ENCODE measurements around the gene KLRC2.
"Not testable (repeated sequence)": the region's sequence is repeated elsewhere in the genome, so short reads cannot be mapped to it uniquely, and the experiment has no call there.

The KLRC2 gene

GRCh38 chr12:10387498-10387897 lies 48.3 kb downstream of the KLRC2 start:
- not testable (repeated sequence) for H3K14ac ChIP-seq (ENCODE audit: low read length); H2BK120ac ChIP-seq (ENCODE audit: insufficient read depth, low read length, poor library complexity); H3K36me3 ChIP-seq (ENCODE audit: control insufficient read depth in 1 of 2, insufficient read depth in 2 of 2, low read length in 2 of 2); H2BK5ac ChIP-seq (ENCODE audit: low read depth, low read length, poor library complexity); H3K4me2 ChIP-seq (ENCODE audit: low read length); H3K27ac ChIP-seq (ENCODE audit: low read depth, low read length); H4K12ac ChIP-seq (ENCODE audit: low read depth, low read length); H3K9ac ChIP-seq (ENCODE audit: low read length); H4K8ac ChIP-seq (ENCODE audit: low read depth, low read length); DNase-seq; H2AFZ ChIP-seq (ENCODE audit: insufficient read depth, low read length, poor library complexity); H3K79me1 ChIP-seq (ENCODE audit: low read length); H3K4me1 ChIP-seq (ENCODE audit: control insufficient read depth in 1 of 2, insufficient read depth in 2 of 2, low read length in 2 of 2); H2BK12ac ChIP-seq (ENCODE audit: low read length); H3K23ac ChIP-seq (ENCODE audit: low read length); H3K79me2 ChIP-seq (ENCODE audit: control insufficient read depth, insufficient read depth, low read length, poor library complexity); H3K27me3 ChIP-seq (ENCODE audit: insufficient read depth, low read length); H3K9me3 ChIP-seq (ENCODE audit: insufficient read depth, low read depth, low read length); H3K4ac ChIP-seq (ENCODE audit: low read depth, low read length); H3K4me3 ChIP-seq (ENCODE audit: low read depth, low read length); H3K18ac ChIP-seq (ENCODE audit: low read length); H2AK5ac ChIP-seq (ENCODE audit: low read length); H4K91ac ChIP-seq (ENCODE audit: low read depth, low read length)
- no CpG with 5 or more reads among the region's 6 CpGs for WGBS (ENCODE audit: extremely low coverage, insufficient coverage, insufficient read length)

GRCh38 chr12:10386857-10387256 lies 49.0 kb downstream of the KLRC2 start:
- no peak overlapping the region for H4K91ac ChIP-seq (ENCODE audit: low read depth, low read length)
- H3K9ac ChIP-seq (ENCODE audit: low read length), result no peak overlapping the region
- no peak overlapping the region for H4K8ac ChIP-seq (ENCODE audit: low read depth, low read length)
- no peaks in the 10 kb centered on the region for H3K27me3 ChIP-seq (ENCODE audit: insufficient read depth, low read length)
- H3K4me2 ChIP-seq (ENCODE audit: low read length), result no peak overlapping the region
- H3K4me1 ChIP-seq (ENCODE audit: control insufficient read depth in 1 of 2, insufficient read depth in 2 of 2, low read length in 2 of 2), result no peaks in the 10 kb centered on the region
- no peak overlapping the region for H3K27ac ChIP-seq (ENCODE audit: low read depth, low read length)
- no peak overlapping the region for H2AFZ ChIP-seq (ENCODE audit: insufficient read depth, low read length, poor library complexity)
- no peaks in the 10 kb centered on the region for H3K79me1 ChIP-seq (ENCODE audit: low read length)
- H3K4me3 ChIP-seq (ENCODE audit: low read depth, low read length), result no peak overlapping the region
- H3K36me3 ChIP-seq (ENCODE audit: control insufficient read depth in 1 of 2, insufficient read depth in 2 of 2, low read length in 2 of 2), result no peaks in the 10 kb centered on the region
- no peak overlapping the region for H3K4ac ChIP-seq (ENCODE audit: low read depth, low read length)
- no peak overlapping the region for H2BK12ac ChIP-seq (ENCODE audit: low read length)
- no peak for DNase-seq
- no peak overlapping the region for H3K14ac ChIP-seq (ENCODE audit: low read length)
- WGBS (ENCODE audit: extremely low coverage, insufficient coverage, insufficient read length), result no CpG with 5 or more reads among the region's 1 CpG
- H3K18ac ChIP-seq (ENCODE audit: low read length), result no peak overlapping the region
- H2BK5ac ChIP-seq (ENCODE audit: low read depth, low read length, poor library complexity), result no peak overlapping the region
- no peak overlapping the region for H3K23ac ChIP-seq (ENCODE audit: low read length)
- H4K12ac ChIP-seq (ENCODE audit: low read depth, low read length), result no peak overlapping the region
- no peak overlapping the region for H2AK5ac ChIP-seq (ENCODE audit: low read length)
- H3K9me3 ChIP-seq (ENCODE audit: insufficient read depth, low read depth, low read length), result no peaks in the 10 kb centered on the region
- H3K79me2 ChIP-seq (ENCODE audit: control insufficient read depth, insufficient read depth, low read length, poor library complexity), result no peaks in the 10 kb centered on the region
- no peak overlapping the region for H2BK120ac ChIP-seq (ENCODE audit: insufficient read depth, low read length, poor library complexity)

GRCh38 chr12:10385166-10385613 lies 50.6 kb downstream of the KLRC2 start:
- H3K27ac ChIP-seq (ENCODE audit: low read depth, low read length), result no peak overlapping the region
- H3K4me2 ChIP-seq (ENCODE audit: low read length), result no peak overlapping the region
- H3K79me2 ChIP-seq (ENCODE audit: control insufficient read depth, insufficient read depth, low read length, poor library complexity), result no peaks in the 10 kb centered on the region
- no peak overlapping the region for H2BK120ac ChIP-seq (ENCODE audit: insufficient read depth, low read length, poor library complexity)
- no peak overlapping the region for H3K14ac ChIP-seq (ENCODE audit: low read length)
- H3K27me3 ChIP-seq (ENCODE audit: insufficient read depth, low read length), result no peaks in the 10 kb centered on the region
- no peak overlapping the region for H4K12ac ChIP-seq (ENCODE audit: low read depth, low read length)
- no peak overlapping the region for H2AFZ ChIP-seq (ENCODE audit: insufficient read depth, low read length, poor library complexity)
- no CpG with 5 or more reads among the region's 2 CpGs for WGBS (ENCODE audit: extremely low coverage, insufficient coverage, insufficient read length)
- H3K18ac ChIP-seq (ENCODE audit: low read length), result no peak overlapping the region
- no peaks in the 10 kb centered on the region for H3K9me3 ChIP-seq (ENCODE audit: insufficient read depth, low read depth, low read length)
- H3K4ac ChIP-seq (ENCODE audit: low read depth, low read length), result no peak overlapping the region
- H3K79me1 ChIP-seq (ENCODE audit: low read length), result no peaks in the 10 kb centered on the region
- H4K8ac ChIP-seq (ENCODE audit: low read depth, low read length), result no peak overlapping the region
- DNase-seq, result peak in 1 of 2 donors; percentile 55
- H2BK5ac ChIP-seq (ENCODE audit: low read depth, low read length, poor library complexity), result no peak overlapping the region
- H3K36me3 ChIP-seq (ENCODE audit: control insufficient read depth in 1 of 2, insufficient read depth in 2 of 2, low read length in 2 of 2), result no peaks in the 10 kb centered on the region
- no peak overlapping the region for H4K91ac ChIP-seq (ENCODE audit: low read depth, low read length)
- H2AK5ac ChIP-seq (ENCODE audit: low read length), result no peak overlapping the region
- no peaks in the 10 kb centered on the region for H3K4me1 ChIP-seq (ENCODE audit: control insufficient read depth in 1 of 2, insufficient read depth in 2 of 2, low read length in 2 of 2)
- no peak overlapping the region for H3K4me3 ChIP-seq (ENCODE audit: low read depth, low read length)
- H3K9ac ChIP-seq (ENCODE audit: low read length), result no peak overlapping the region
- no peak overlapping the region for H3K23ac ChIP-seq (ENCODE audit: low read length)
- H2BK12ac ChIP-seq (ENCODE audit: low read length), result no peak overlapping the region

- Histone ChIP-seq H3K4me1 (ENCODE audit: control insufficient read depth in 1 of 2, insufficient read depth in 2 of 2, low read length in 2 of 2) (no peaks in the 10 kb centered on the region), H2AK5ac (ENCODE audit: low read length) (no peak overlapping the region), H3K4me3 (ENCODE audit: low read depth, low read length) (no peak overlapping the region), H3K4me2 (ENCODE audit: low read length) (no peak overlapping the region), H3K14ac (ENCODE audit: low read length) (no peak overlapping the region), H2BK12ac (ENCODE audit: low read length) (no peak overlapping the region), H3K4ac (ENCODE audit: low read depth, low read length) (no peak overlapping the region), H4K91ac (ENCODE audit: low read depth, low read length) (no peak overlapping the region), H2BK120ac (ENCODE audit: insufficient read depth, low read length, poor library complexity) (no peak overlapping the region), H3K27ac (ENCODE audit: low read depth, low read length) (no peak overlapping the region), H3K23ac (ENCODE audit: low read length) (no peak overlapping the region), H3K79me2 (ENCODE audit: control insufficient read depth, insufficient read depth, low read length, poor library complexity) (no peaks in the 10 kb centered on the region), H3K18ac (ENCODE audit: low read length) (no peak overlapping the region), H3K9ac (ENCODE audit: low read length) (no peak overlapping the region), H3K36me3 (ENCODE audit: control insufficient read depth in 1 of 2, insufficient read depth in 2 of 2, low read length in 2 of 2) (no peaks in the 10 kb centered on the region), H2BK5ac (ENCODE audit: low read depth, low read length, poor library complexity) (no peak overlapping the region), H4K12ac (ENCODE audit: low read depth, low read length) (no peak overlapping the region), H3K27me3 (ENCODE audit: insufficient read depth, low read length) (no peaks in the 10 kb centered on the region), H2AFZ (ENCODE audit: insufficient read depth, low read length, poor library complexity) (no peak overlapping the region), H3K9me3 (ENCODE audit: insufficient read depth, low read depth, low read length) (no peaks in the 10 kb centered on the region), H3K79me1 (ENCODE audit: low read length) (no peaks in the 10 kb centered on the region), H4K8ac (ENCODE audit: low read depth, low read length) (no peak overlapping the region)
- no CpG with 5 or more reads among the region's 3 CpGs for WGBS (ENCODE audit: extremely low coverage, insufficient coverage, insufficient read length)
- no peak for DNase-seq
Measured at GRCh38 chr12:10384191-10384590, 51.6 kb downstream of the KLRC2 start.

Measured in trophoblast cell (in vitro differentiated cells and primary cell).